Stimulated activated CD8-positive, alpha-beta memory T cell treated with anti-CD3 and anti-CD28 coated beads, Interleukin-7, amount 100 ng/mL, for 4 hours (primary cell): ENCODE measurements around the gene GAGE2A.
"Not testable (repeated sequence)": the region's sequence is repeated elsewhere in the genome, so short reads cannot be mapped to it uniquely, and the experiment has no call there.

Experiments used
- DNase-seq, 2 donors: peaks; one replicate each; pipeline ENCODE4 v3.0.0-alpha.2; 2020; ENCODE audit warnings: low read depth in 2 of 2

Gene GAGE2A, protein sequence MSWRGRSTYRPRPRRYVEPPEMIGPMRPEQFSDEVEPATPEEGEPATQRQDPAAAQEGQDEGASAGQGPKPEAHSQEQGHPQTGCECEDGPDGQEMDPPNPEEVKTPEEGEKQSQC

DNA sequence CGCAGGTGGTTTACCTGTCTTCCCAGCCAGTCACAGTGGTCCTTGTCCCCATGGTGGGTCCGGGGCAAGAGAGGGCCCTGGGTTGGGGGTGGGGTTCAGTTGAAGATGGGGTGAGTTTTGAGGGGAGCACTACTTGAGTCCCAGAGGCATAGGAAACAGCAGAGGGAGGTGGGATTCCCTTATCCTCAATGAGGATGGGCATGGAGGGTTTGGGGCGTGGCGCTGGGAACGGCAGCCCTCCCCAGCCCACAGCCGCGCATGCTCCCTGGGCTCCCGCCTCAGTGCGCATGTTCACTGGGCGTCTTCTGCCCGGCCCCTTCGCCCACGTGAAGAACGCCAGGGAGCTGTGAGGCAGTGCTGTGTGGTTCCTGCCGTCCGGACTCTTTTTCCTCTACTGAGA, at the start of gene GAGE2A:
GAGE2A (plus strand) TSS at position 301 of the 400 bp plus-strand sequence. CDS start 1,155 bp downstream, outside the sequence.
- not testable (repeated sequence) for DNase-seq

DNA sequence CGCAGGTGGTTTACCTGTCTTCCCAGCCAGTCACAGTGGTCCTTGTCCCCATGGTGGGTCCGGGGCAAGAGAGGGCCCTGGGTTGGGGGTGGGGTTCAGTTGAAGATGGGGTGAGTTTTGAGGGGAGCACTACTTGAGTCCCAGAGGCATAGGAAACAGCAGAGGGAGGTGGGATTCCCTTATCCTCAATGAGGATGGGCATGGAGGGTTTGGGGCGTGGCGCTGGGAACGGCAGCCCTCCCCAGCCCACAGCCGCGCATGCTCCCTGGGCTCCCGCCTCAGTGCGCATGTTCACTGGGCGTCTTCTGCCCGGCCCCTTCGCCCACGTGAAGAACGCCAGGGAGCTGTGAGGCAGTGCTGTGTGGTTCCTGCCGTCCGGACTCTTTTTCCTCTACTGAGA, 47.9 kb upstream of the GAGE2A start, which contains the start of gene GAGE12D:
GAGE12D (plus strand) TSS at position 301 of the 400 bp plus-strand sequence. CDS start 1,155 bp downstream, outside the sequence.
- DNase-seq, result not testable (repeated sequence)

DNA sequence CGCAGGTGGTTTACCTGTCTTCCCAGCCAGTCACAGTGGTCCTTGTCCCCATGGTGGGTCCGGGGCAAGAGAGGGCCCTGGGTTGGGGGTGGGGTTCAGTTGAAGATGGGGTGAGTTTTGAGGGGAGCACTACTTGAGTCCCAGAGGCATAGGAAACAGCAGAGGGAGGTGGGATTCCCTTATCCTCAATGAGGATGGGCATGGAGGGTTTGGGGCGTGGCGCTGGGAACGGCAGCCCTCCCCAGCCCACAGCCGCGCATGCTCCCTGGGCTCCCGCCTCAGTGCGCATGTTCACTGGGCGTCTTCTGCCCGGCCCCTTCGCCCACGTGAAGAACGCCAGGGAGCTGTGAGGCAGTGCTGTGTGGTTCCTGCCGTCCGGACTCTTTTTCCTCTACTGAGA, 38.3 kb upstream of the GAGE2A start, which contains the start of gene GAGE12E:
GAGE12E (plus strand) TSS at position 301 of the 400 bp plus-strand sequence. CDS start 1,155 bp downstream, outside the sequence.
- DNase-seq, result not testable (repeated sequence)

DNA sequence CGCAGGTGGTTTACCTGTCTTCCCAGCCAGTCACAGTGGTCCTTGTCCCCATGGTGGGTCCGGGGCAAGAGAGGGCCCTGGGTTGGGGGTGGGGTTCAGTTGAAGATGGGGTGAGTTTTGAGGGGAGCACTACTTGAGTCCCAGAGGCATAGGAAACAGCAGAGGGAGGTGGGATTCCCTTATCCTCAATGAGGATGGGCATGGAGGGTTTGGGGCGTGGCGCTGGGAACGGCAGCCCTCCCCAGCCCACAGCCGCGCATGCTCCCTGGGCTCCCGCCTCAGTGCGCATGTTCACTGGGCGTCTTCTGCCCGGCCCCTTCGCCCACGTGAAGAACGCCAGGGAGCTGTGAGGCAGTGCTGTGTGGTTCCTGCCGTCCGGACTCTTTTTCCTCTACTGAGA, 28.8 kb upstream of the GAGE2A start, which contains the start of gene GAGE12F:
GAGE12F (plus strand) TSS at position 301 of the 400 bp plus-strand sequence. CDS start 1,155 bp downstream, outside the sequence.
- DNase-seq, result not testable (repeated sequence)

DNA sequence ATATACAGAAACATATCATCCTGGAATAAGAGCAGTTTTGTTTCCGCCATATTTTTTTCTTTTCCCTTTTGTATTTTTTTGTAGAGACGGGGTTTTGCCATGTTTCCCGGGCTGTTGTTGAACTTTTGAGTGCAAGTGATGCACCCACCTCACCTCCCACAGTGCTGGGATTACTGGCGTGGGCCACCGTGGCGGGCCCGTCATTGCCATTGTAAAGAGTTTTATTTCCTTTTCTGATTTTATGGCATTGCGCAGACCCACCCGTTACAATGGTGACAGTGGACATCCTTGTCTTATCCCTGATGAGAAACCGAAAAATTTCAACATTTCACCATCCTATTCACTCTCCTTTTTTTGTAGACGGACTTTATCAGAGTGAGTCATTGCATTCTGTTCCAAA, 20.6 kb upstream of the GAGE2A start:
- DNase-seq, result not testable (repeated sequence)

DNA sequence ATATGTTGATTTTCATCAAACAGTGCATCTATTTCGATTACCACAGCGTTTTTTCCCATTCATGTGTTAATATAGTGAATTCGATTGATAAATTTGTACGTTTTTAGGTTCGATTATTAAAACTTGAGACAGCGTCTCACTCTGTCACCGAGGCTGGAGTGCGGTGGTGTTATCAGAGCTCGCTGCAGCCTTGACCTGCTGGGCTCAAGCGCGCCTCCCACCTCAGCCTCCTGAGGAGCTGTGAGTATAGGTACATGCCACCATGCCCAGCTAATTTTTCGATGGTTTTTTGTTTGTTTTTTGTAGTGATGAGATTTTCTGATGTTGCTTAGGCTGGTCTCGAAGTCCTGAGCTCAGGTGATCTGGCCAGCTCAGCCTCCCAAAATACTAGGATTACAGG, 20.1 kb upstream of the GAGE2A start:
- DNase-seq, result not testable (repeated sequence)

DNA sequence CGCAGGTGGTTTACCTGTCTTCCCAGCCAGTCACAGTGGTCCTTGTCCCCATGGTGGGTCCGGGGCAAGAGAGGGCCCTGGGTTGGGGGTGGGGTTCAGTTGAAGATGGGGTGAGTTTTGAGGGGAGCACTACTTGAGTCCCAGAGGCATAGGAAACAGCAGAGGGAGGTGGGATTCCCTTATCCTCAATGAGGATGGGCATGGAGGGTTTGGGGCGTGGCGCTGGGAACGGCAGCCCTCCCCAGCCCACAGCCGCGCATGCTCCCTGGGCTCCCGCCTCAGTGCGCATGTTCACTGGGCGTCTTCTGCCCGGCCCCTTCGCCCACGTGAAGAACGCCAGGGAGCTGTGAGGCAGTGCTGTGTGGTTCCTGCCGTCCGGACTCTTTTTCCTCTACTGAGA, 19.2 kb upstream of the GAGE2A start, which contains the start of gene GAGE12G:
GAGE12G (plus strand) TSS at position 301 of the 400 bp plus-strand sequence. CDS start 1,155 bp downstream, outside the sequence.
- not testable (repeated sequence) for DNase-seq

DNA sequence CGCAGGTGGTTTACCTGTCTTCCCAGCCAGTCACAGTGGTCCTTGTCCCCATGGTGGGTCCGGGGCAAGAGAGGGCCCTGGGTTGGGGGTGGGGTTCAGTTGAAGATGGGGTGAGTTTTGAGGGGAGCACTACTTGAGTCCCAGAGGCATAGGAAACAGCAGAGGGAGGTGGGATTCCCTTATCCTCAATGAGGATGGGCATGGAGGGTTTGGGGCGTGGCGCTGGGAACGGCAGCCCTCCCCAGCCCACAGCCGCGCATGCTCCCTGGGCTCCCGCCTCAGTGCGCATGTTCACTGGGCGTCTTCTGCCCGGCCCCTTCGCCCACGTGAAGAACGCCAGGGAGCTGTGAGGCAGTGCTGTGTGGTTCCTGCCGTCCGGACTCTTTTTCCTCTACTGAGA, 9.6 kb upstream of the GAGE2A start, which contains the start of gene GAGE12H:
GAGE12H (plus strand) TSS at position 301 of the 400 bp plus-strand sequence. CDS start 1,155 bp downstream, outside the sequence.
- DNase-seq, result not testable (repeated sequence)

DNA sequence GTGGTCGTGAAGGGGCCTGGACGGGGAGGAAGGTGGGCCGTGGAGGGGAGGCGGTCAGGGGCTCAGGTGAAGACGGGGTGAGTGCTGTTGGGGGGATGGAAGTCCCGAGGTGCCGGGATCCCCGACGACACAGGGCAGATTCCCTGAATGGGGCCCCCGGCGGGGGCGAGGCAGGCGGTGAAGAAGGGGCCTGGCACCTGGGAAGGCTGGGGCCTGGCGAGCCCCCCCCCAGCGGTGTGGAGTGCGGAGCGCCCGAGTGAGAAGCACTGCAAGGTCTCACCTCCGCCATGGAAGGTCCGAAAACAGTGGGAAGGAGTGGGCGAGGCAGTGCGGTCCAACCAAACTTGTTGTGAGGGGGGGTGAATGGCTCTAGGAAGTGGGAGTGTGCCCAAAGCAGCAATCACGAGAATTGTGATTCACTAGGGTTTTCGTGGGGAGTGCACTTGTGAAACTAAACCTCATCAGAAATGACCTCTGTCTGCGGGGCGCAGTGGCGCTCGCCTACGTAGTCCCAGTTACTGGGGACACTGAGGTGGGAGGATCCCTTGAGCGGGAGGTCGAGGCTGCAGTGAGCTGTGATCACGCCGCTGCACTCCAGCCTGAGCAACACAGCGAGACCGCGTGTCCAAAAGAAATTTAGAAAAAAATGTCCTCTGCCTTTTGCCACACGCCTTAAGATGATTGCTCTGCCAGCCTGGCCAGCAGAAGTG, 628 bp downstream of the GAGE2A start:
- DNase-seq, result not testable (repeated sequence)

DNA sequence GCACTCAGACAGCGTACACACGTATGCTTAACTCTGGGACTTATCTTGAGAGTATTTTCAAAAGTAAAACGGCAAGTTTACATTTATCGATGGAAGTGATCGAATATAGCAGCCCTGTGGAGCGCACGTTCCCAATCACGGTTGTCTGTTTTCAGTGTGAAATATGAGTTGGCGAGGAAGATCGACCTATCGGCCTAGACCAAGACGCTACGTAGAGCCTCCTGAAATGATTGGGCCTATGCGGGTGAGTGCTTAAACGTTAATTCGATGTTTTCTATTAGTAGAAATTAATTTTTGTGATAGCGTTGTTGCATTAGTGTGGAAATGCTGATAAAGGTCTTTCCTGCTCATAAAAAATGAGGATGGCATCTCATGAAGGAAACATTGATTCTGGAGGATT, 1.2 kb downstream of the GAGE2A start:
- peak in 1 of 2 donors; percentile 0 for DNase-seq

DNA sequence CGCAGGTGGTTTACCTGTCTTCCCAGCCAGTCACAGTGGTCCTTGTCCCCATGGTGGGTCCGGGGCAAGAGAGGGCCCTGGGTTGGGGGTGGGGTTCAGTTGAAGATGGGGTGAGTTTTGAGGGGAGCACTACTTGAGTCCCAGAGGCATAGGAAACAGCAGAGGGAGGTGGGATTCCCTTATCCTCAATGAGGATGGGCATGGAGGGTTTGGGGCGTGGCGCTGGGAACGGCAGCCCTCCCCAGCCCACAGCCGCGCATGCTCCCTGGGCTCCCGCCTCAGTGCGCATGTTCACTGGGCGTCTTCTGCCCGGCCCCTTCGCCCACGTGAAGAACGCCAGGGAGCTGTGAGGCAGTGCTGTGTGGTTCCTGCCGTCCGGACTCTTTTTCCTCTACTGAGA, 9.4 kb downstream of the GAGE2A start, which contains the start of gene GAGE1:
GAGE1 (plus strand) TSS at position 301 of the 400 bp plus-strand sequence. CDS start 1,155 bp downstream, outside the sequence.
- DNase-seq, result not testable (repeated sequence)

DNA sequence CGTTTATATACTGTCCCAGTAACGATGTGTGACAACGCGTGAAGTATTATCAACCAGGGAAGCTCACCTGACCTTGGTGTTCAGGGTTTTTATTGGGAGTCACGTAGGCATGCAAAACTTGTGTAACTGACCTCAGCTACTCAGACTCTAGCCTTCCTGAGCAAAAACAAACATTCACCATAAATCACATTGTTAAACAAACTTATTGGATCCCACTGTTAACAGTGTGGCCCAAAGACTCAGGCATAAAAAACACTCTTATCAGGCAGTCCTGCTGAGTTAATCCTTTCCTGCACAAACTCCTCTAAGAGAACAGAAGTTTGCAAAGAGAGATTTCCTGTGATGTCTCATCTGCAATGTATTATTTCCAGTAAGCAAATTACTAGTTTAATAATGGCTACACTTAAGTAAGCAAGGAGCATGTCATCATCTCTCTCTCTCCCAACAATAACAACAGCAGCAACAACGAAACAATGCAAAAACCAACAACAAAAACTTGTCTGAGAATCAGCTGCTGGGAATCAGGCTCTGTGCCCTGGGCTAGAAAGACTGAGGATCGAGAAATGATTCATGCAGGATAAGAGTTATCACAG, 21.5 kb downstream of the GAGE2A start:
- no peak for DNase-seq

DNA sequence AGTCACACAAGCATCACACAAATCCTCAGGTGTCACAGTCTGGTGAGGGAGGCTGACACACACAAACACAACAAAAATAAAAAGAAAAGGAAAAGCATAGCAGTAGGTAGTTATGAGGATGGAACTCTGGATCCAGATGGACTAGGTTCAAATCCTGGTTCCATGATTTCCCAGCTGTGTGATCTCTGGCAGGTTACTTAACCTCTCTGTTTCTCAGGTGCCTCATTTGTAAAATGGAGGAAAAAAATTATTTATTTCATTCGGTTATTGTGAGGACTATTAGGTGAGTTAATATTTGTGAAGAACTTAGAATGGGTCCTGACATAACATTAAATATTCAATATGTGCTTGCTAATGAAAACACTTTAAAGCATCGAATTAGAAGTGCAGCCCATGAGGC, 29.3 kb downstream of the GAGE2A start:
- no peak for DNase-seq

DNA sequence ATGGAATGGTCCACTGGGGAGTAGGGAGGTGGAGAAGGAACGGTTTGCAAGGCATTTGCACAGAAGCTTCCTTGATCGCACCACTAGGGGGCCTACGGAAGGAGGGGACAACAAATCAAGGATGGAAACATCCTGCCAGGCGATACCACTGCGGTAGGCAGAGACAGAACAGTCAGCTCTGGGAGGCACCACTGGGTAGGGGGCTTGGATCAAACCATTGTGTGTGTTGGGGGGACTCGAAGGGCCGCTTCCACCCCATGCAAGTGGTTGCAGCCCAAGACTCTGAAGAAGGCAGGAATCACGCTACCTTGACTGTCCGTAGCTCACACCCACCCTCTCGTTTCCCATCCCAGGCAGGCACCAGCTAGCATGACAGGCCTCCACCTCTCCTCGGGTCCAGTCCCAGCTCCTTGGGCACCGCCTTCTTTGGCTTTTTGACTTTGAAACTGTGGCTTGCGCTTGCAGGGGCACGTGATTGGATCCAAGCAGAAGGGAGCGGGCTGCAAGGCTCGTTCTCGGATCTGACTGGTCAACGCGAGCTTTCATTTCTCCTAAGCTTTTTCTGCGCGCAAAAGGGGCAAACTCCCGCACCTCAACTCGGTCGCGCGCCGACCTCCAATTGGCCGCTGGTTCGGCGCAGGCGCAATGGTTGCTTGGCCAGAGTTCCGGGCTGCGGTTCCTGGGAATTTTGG, 37.9 kb downstream of the GAGE2A start:
- DNase-seq, result peak in 1 of 2 donors; percentile 3

DNA sequence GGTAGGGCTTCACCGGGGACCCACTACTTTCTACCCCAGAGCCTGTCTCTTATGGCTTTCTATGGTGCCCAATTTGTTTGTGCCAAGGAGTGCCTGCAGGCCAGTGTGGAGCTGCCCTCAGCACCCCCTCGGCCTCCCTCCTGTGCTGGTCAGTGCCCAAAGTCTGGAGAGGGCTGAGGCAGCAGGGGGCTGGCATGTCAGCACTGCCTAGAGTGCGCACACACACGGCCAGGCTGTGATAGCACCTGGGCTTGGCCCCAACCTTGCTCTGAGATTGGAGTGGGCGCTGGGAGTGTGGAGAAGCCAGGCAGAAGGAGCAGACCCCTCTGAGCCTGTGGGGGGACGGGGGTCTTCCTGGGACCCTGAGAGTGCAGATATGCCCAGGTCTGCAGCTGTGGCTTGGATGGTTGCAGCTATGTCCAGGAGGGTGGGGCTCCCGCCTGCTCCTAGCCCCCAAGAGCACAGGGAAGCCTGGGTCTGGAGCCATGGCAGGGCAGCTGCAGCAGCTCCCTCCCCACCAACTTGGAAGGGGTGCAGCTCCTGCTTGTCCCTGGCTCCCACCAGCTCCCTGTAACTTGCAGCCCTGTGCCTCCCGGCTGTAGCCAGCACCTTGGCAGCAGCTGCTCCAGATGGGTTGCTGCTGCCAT, 55.8 kb downstream of the GAGE2A start:
- DNase-seq, result no peak
